Measurements from ENCODE around the gene AFAP1L1.
"Not testable (repeated sequence)": the region's sequence is repeated elsewhere in the genome, so short reads cannot be mapped to it uniquely, and the experiment has no call there.

AFAP1L1 gene

DNA sequence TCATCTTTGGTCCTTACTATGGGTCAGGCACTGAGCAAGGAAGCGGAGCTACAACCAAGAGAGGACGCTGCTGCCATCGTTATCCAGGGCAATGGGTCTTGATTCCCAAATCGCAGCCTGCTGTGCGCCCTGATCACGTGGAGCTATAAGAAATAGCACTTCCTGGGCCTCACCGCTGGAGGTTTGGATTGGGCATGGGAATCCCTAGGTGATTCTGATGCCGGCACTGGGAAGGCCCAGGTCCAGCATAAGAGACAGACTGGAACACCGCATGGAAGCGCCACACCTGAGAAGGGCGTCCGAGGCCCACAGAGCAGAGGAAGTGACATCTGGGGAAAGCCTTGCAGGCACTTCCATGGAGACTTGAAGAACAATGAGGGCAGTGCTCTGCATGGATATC lies 104.4 kb downstream of the AFAP1L1 start:
- ATAC-seq: no peak

DNA sequence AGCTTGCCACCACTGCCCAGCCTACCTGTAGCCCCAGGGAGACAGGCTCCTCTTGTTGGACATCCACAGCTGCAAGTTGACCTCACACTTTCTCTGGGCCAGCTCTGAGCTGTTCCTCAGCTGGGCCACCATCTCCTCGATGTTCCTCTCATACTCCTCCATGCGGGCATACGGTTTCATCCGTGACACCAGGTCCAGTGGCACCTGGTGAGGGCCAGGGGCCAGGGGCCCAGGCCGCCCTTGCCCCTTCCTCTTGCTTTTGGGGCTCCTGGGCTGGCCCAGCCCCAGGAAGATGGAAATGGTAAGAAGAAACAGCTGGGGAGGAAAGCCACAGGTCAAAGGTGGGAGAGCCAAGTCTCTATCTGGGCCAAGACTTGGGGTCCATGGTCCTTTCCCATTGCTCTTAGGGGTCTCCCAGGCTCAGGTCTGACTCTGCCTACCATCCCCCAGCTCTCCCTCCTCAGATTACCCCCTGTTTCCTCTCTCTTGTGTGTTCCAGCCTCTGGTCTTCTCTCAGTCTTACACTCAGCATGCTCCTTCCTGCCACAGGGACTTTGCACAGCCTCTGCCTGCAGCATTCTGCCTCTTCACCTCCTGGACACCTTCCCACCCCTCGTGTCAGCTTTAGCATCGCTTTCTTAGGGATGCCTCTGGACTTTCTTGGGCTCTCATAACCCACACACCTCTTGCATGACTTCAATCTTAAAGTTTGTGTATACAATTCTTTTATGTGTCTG lies 105.2 kb downstream of the AFAP1L1 start:
- no peak for ATAC-seq

DNA sequence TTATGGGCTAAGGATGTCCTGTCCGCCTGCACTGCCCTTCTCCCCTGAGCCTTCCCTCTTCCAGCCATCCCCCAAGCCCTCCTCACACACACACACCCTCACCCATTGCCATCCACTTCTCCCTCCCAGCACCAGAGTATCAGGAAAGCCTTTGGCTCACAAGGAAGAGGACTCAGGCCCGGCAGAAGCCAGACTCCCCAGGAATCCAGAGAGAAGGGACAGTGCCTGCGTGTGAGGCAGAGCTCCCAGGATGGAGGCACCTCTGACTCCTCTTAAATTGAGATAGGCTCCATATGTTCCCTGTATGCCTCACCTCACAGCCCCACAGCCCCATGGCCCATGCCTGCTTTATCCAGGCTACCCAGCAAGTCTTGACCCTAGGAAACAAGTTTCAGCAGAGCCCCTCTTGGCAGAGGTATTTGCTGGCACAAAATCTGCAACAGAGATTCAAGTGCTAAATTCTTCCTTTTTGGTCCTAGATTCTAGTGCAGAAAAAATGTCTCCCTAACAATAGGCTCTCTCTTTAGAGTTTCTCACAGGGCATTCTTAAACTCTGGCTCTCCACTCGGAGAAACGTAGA lies 106.7 kb downstream of the AFAP1L1 start:
- no peak for ATAC-seq

DNA sequence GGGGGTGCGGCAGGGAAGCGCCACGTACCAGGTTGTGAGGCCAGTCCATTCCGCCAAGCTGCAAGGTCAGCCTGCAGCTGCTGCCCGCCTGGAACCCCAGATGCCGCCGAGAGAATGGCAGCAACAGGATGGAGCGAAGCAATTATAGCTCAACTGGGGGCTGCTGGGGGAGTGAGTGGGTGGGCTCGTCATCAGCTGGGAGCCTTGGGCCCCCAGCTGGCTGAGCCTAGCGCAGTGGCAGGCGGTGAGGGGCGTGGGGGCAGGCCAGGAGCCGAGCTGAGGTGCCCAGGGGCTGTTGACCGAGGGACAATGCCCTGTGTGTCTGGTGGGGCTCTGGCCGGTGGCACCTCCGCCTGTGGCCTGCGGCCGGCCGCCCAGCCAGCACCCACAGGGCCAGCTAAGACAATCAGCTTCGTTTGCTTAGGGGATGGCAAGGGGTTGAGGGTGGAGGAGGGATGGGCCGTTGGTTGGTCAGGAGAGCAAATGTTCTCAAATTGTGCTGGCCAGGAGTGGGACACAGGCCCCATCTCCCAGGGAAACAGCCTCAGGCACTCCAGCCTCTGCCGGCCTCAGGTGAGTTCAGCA lies 107.6 kb downstream of the AFAP1L1 start, which contains the start of gene IL17B:
TSS of gene IL17B (minus strand) at position 116 of the 585 bp plus-strand sequence. CDS start at position 49, 67 bp downstream.
- no peak for ATAC-seq

DNA sequence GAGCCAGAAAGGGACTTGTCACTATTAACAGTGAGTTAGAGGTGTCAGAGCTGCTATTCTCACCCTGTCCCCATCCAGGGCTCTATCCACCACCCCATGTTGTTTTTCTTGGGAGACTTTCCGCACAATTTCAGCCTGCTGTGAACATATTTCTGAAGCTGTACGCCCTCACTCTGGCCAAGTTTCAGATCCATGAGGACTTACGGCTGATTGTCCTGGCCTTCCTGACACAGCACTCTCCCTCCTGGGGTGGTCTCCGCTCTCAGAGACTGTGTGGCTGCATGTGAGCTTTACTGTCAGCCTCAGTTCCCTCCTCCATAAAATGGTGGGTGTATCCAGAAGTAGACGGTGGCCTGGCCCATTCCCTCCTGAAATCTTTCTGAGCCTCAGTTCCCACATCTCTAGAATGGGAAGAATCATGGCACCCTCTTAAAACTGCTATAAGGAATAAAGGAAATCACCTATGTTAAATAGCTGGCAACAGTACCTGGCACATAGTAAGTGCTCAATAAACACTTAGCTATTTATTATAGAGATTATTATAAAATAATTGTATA lies 108.2 kb downstream of the AFAP1L1 start:
- ATAC-seq: no peak

DNA sequence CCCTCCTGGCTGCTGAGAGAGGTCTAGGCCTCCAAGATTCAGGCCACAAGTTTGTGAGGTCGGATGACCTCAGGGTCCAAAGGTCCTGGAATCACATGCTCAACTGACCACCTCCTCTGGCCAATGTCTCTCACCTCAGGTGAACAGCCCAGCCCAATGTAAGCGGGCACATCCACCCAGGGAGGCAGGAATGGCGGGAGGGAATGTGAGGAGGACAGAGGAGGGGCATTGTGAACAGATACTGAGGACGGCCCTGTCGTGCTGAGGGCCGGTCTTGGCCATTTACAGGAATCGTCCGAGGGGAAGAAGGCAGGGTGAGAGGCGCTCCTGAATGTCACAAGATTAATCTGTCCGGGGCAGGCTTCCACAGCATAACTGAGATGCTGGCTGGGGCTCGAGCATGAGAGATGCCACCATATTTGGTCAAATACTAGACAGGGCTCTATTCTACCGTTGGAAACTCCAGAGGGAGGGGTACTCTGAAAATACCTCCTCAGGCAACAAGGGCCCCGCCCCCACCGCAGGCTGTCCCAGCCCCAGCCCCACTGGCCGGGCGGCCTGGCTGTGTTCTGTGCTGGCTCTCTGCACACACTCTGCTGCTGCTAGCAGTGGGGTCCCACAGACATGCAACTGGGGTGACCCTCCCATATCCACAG lies 108.9 kb downstream of the AFAP1L1 start:
- ATAC-seq: no peak

DNA sequence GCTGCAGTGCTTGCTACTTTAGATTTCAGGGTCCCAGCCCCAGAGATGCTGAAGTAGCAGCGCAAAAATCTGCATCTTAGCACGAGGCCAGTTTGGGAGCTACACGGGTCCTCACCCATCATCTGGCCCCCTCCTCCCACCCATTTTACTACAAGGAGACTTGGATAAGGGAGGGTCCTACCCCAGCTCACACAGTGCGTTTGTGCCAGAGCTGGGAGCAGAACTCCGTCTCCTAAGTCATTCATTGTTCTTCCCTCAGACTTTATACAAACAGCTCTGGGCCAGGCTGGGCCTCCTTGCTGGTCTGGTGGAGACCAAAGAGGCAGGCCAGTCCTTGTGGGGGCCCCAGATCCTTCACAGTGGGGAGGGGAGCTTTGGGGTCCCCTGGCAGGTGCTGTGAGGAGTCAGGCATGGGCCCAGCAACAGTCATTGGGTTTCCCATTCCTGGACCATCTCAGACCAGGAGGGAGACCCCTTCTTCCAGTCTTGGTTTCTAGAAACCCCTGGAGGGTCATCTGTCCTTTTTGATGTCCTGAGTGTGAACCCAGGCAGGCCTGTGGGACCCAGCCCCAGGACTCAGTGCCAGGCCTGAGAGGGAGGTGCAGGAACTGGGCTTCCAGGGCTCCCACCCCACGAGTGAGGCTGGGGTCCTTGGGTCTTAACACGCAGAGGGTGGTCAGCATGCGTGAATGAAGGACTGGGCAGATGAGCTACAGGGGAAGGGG lies 109.8 kb downstream of the AFAP1L1 start:
- ATAC-seq: peak in 1 of 2 donors; percentile 25

DNA sequence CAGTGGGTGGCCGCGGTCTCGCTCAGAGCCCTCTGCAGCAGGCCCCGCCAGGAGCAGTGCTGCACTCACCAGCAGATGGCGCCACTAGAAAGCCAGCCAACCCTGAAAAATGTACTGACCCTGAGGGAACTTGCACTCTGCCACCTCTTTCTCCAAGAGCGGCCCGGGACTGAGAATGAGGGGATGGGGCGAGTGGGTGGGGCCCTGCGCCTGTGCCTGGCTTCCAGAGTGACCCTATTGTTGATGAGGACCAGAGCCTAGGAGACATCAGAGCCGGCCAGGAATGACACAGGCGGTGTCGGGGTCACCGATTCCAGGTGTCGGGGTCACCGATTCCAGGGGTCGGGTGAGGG lies 110.3 kb downstream of the AFAP1L1 start:
- peak; percentile 79 to 91 for ATAC-seq

DNA sequence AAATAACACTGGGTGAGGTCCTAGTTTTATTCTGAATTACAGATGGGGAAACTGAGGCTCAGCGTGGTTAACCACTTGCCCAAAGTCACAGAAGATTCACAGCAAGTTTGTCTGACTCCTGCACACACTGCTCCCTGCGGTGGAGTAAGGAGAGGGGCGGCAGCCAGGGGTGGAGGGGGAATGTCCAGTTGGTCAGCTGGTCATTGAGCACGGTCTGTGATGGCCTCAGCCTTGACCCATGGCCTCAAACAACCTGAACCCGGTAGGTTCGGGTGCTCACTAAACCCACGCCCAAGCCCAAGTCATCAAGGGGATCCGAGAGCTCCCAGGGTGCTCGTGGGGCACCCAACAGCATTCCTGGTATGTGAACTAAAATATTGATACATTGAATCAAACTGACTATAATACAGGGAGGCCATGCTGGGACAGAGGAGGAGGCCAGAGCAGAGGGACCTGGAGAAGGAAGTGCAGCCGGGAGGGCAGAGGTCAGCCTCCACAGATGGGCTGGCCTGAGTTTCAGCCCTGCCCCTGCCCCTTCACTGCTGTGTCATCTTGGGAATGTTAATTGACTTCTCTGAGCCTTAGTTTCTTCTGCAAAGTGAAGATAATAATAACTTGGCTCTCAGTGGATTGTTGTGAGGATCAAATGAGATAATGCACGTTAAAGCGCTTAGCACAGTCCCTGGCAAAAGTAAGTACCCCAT lies 111.0 kb downstream of the AFAP1L1 start:
- no peak for ATAC-seq

DNA sequence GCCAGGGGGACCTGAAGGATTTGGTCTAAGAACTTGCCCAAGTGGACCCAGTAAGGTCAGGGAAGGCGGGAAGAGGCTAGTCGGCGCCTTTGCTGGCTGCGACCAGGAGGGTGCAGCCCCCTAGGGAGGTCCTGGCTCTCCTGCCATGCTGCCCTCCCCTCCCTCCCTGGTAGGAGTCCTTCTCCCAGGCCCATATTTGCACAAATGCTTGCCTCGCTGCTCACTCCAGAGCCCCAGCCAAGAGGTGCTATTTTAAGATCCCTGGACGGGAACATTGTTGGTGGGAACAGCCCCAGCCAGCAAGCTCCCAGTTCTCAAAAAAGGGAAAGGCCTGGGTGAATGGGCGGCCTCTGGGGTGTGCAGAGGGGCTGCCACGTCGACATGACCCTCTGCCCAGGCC lies 111.7 kb downstream of the AFAP1L1 start:
- ATAC-seq: no peak

DNA sequence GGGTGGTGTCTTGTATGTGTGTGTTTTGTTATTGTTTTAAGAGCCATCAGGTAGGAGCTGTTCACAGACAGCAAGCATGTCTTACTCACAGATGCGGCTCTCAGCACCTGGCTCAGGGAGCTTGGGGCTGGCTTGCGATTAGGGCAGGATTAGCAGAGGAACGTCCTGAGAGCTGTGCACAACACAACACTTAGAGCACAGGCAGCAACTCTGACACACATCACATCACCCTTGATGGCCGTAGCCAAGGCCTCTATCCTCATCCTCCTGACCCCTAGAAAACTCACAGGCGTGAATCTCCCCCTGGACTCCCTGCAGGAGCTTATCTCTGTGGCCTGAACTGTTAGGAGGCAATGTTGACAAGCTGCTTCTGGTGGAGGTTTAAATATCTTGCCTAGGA lies 114.5 kb downstream of the AFAP1L1 start:
- no peak for ATAC-seq

DNA sequence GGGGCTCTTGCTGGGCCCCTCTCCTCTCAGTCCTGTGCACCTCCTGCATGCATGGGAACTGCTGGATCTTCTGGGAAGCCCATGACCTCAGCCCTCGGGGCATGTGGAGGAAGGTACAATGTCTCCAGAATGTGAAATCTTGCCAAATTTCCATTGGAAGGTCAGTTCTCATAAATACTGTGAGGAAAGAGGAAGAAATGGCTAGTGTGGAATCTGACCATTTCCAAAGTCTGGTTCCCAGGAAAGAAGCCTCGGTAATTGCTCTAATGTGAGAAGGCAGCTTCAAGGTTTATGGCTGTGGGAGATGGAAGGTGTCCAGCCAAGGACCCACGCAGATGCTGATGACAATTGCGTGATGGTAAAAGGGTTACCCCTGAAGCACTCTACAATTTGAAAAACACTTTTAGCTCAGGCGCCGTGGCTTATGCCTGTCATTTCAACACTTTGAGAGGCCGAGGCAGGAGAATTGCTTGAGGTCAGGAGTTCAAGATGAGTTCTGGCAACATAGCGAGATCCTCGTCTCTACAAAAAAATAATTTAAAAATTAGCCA lies 115.5 kb downstream of the AFAP1L1 start:
- no peak for ATAC-seq

DNA sequence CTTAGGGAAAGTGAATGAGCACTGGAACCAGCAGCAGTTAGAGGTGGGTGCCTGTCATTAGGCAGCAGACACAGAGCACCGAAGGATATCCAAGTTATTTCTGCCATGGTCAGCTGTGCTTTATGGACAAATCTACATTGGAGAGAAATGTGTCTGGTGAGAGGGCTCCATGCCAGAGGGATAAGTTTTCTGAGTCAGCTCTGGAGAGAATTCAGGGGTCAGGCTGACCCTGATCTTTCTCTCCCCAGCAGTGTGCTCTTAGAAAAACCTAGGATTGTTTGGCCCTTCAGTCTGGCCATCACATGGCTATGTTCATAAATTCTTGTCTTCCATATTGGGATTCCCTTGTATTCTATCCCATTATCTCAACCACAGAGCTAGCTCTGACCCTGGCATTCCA lies 116.3 kb downstream of the AFAP1L1 start:
- ATAC-seq: no peak

DNA sequence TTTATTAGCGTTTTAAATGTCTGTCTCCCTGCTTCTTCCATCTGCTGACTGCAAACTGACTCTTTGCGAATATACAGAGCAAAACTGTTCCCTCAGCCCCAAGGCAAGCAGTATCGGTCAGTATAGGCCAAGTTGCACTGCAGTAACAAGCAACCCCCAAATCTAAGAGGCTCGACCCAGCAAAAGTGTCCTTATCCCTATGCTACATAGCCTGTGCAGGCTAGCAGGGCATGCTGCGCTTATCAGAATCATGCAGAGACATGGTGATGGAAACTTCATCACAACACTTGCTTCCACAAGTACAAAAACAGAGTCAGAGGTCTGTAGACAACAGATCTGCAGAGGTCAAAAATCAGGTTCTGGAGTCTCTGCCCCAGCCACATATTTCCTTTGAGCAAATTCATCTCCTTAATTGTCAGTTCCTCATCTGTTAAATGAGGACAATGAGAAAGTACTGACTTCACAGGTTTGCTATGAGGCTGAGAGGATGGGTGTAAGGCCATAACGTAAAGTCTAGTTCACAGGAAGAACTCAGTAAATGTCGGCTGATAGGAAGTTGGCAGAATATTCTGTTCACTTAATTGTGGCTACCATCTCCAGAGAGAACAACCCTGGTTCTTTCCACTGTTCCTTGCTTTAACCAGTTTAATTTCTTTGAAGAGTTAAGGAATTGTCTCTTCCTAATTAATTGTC lies 117.0 kb downstream of the AFAP1L1 start:
- ATAC-seq: no peak

DNA sequence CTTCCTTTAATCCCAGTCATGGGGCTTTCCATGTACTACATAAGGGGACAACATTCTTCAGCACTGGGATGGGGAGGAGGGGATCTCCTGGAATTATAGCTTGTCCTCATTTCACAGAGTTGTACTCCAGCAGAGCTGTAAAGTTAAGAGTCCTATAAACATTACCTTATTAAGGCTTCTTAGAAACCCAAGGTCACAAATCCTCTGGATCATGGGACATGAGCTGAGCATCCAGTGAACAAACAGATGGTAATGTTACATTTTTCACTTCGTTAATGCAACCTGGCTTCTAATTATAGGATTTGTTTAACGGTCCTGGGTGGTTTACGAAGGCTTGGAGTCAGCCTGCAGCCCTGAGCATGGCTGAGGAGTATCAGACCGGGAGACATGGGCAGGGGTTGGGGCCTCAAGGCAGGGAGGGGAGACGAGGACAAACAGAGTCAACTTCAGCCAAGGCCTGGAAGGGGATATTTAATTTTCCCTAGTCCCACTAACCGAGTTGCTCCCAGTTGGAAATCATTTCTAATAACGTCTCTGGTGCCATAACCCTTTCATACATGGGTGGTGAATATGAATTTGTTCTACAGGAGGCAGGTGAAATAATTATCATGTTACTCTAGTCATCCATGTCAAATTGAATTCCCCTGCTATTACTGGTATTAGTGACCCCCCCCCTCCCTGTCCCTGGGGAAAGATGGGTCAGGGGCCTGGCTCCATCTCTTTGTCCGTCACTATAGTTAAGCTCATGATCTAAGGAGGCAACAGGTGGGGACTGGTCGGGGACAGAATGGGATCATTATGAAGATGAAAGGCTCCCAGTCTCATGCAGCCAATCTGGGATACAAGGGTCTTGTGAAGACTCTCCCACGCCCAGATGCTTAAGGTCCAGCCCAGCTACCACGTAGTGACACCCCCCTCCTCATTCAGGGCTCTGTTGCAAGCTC lies 118.2 kb downstream of the AFAP1L1 start:
- no peak for ATAC-seq

DNA sequence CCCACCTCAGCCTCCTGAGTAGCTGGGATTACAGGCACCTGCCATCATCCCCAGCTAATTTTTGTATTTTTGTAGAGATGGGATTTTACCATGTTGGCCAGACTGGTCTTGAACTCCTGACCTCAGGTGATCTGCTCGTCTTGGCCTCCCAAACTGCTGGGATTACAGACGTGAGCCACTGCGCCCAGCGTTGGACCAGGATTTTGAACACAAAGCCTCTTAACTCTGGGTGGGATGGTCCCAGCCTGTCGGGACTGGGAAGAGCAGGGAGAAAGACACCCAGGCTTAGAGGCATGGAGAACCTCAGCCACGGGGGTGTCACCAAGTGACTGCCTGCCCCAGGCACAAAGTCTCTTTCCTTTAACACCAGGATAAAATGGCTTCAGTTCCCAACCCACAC lies 119.4 kb downstream of the AFAP1L1 start:
- ATAC-seq: not testable (repeated sequence)
